IPS-15b (cell line): ENCODE measurements around the gene MCEMP1.

Experiments
- H3K27me3 ChIP-seq: one replicate; pipeline ENCODE4 v1.6.1; 2013; ENCODE audit warnings: low read length; ENCODE audit not compliant: control insufficient read depth, insufficient read depth
- H3K36me3 ChIP-seq: one replicate; pipeline ENCODE4 v1.6.1; 2013; ENCODE audit warnings: low read length; ENCODE audit not compliant: control insufficient read depth, insufficient read depth
- H3K4me1 ChIP-seq: one replicate; pipeline ENCODE4 v1.6.1; 2013; ENCODE audit warnings: mild to moderate bottlenecking, low read length; ENCODE audit not compliant: control insufficient read depth, insufficient read depth
- H3K4me3 ChIP-seq: one replicate; pipeline ENCODE4 v1.5.1; 2013; ENCODE audit warnings: low read depth, low read length
- H3K9ac ChIP-seq: one replicate; pipeline ENCODE4 v1.6.1; 2013; ENCODE audit warnings: low read depth, mild to moderate bottlenecking, low read length
- H3K9me3 ChIP-seq: one replicate; pipeline ENCODE4 v1.6.1; 2013; ENCODE audit warnings: mild to moderate bottlenecking, low read length; ENCODE audit not compliant: control insufficient read depth, insufficient read depth

MCEMP1 gene

GRCh38 chr19:7662657-7663056 is 14.2 kb upstream of the MCEMP1 start:
- Histone ChIP-seq H3K27me3 (no peaks in the 10 kb centered on the region), H3K4me1 (no peaks in the 10 kb centered on the region), H3K9ac (no peak overlapping the region), H3K4me3 (no peak overlapping the region), H3K9me3 (no peaks in the 10 kb centered on the region), H3K36me3 (no peaks in the 10 kb centered on the region)

- Histone ChIP-seq H3K4me3 (no peak overlapping the region), H3K9me3 (no peaks in the 10 kb centered on the region), H3K9ac (no peak overlapping the region), H3K4me1 (no peaks in the 10 kb centered on the region), H3K27me3 (peaks cover 2% of the 10 kb centered on the region), H3K36me3 (no peaks in the 10 kb centered on the region)
Measured at GRCh38 chr19:7663706-7664105, 13.2 kb upstream of the MCEMP1 start.

- Histone ChIP-seq H3K9ac (no peak overlapping the region), H3K4me1 (peaks cover 2% of the 10 kb centered on the region), H3K4me3 (no peak overlapping the region), H3K9me3 (no peaks in the 10 kb centered on the region), H3K27me3 (peaks cover 13% of the 10 kb centered on the region), H3K36me3 (no peaks in the 10 kb centered on the region)
Measured at GRCh38 chr19:7665076-7665475, 11.8 kb upstream of the MCEMP1 start.

- Histone ChIP-seq H3K4me1 (peaks cover 2% of the 10 kb centered on the region), H3K9ac (no peak within 1 kb of the TSS), H3K36me3 (no peaks in the 10 kb centered on the region), H3K9me3 (no peaks in the 10 kb centered on the region), H3K27me3 (peaks cover 29% of the 10 kb centered on the region), H3K4me3 (peak within 1 kb of the TSS; percentile 85)
Measured at GRCh38 chr19:7668842-7669241, 8.0 kb upstream of the MCEMP1 start, which contains the start of gene RETN. TSS of gene RETN (plus strand) at chr19:7669049. CDS start at chr19:7669327, 278 bp downstream.

GRCh38 chr19:7669641-7670040 is 7.2 kb upstream of the MCEMP1 start:
- H3K27me3 ChIP-seq = peaks cover 29% of the 10 kb centered on the region

GRCh38 chr19:7670150-7670783 is 6.6 kb upstream of the MCEMP1 start:
- Histone ChIP-seq H3K9me3 (no peaks in the 10 kb centered on the region), H3K36me3 (no peaks in the 10 kb centered on the region), H3K27me3 (peaks cover 29% of the 10 kb centered on the region), H3K4me1 (peaks cover 2% of the 10 kb centered on the region), H3K9ac (peak overlapping the region; percentile 70), H3K4me3 (peak overlapping the region; percentile 85)

More at GRCh38 chr19:7669641-7670040, 7.2 kb upstream of the MCEMP1 start:
- Histone ChIP-seq H3K9me3 (no peaks in the 10 kb centered on the region), H3K4me3 (peak overlapping the region; percentile 85), H3K9ac (no peak overlapping the region), H3K4me1 (peaks cover 2% of the 10 kb centered on the region), H3K36me3 (no peaks in the 10 kb centered on the region)

- Histone ChIP-seq H3K27me3 (peaks cover 29% of the 10 kb centered on the region), H3K9ac (peak overlapping the region; percentile 70), H3K36me3 (no peaks in the 10 kb centered on the region), H3K9me3 (no peaks in the 10 kb centered on the region), H3K4me3 (peak overlapping the region; percentile 85), H3K4me1 (peaks cover 2% of the 10 kb centered on the region)
Measured at GRCh38 chr19:7670790-7671189, 6.1 kb upstream of the MCEMP1 start.

- Histone ChIP-seq H3K27me3 (peaks cover 34% of the 10 kb centered on the region), H3K4me3 (no peak overlapping the region), H3K36me3 (no peaks in the 10 kb centered on the region), H3K9ac (no peak overlapping the region), H3K9me3 (no peaks in the 10 kb centered on the region), H3K4me1 (peaks cover 2% of the 10 kb centered on the region)
Measured at GRCh38 chr19:7672522-7672921, 4.4 kb upstream of the MCEMP1 start.

- peaks cover 29% of the 10 kb centered on the region for H3K27me3 ChIP-seq
- no peak overlapping the region for H3K9ac ChIP-seq
- H3K4me3 ChIP-seq = peak overlapping the region; percentile 36
Measured at GRCh38 chr19:7674010-7675005, 2.6 kb upstream of the MCEMP1 start.

GRCh38 chr19:7676376-7676775 is 514 bp upstream of the MCEMP1 start:
- H3K9ac ChIP-seq = no peak overlapping the region
- no peak overlapping the region for H3K4me3 ChIP-seq
- H3K9me3 ChIP-seq = no peaks in the 10 kb centered on the region
- H3K4me1 ChIP-seq = no peaks in the 10 kb centered on the region
- no peaks in the 10 kb centered on the region for H3K36me3 ChIP-seq
- peaks cover 19% of the 10 kb centered on the region for H3K27me3 ChIP-seq

More at GRCh38 chr19:7674010-7675005, 2.6 kb upstream of the MCEMP1 start:
- H3K4me1 ChIP-seq = peaks cover 2% of the 10 kb centered on the region
- no peaks in the 10 kb centered on the region for H3K36me3 ChIP-seq
- H3K9me3 ChIP-seq = no peaks in the 10 kb centered on the region

GRCh38 chr19:7677669-7678311 is 900 bp downstream of the MCEMP1 start:
- Histone ChIP-seq H3K36me3 (peaks cover 5% of the 10 kb centered on the region), H3K4me1 (peaks cover 2% of the 10 kb centered on the region), H3K9me3 (no peaks in the 10 kb centered on the region), H3K4me3 (no peak overlapping the region), H3K27me3 (peaks cover 12% of the 10 kb centered on the region), H3K9ac (no peak overlapping the region)
